Tibial nerve (tissue), 4 donors: Measurements from ENCODE around the gene PRPF6.

Source experiments
- CTCF ChIP-seq, 5 experiments: fragments of 200-600 bp in 3 of 5; fragments of 450-650 bp in 2 of 5; sonication (generic) in 3 of 5; IDR thresholded peaks; one replicate each; pipeline ENCODE4 v1.5.1; 2016 to 2019; ENCODE audit warnings: antibody characterized with exemption in 5 of 5, mild to moderate bottlenecking in 3 of 5, moderate library complexity in 2 of 5
- EP300 ChIP-seq, 2 donors: sonication (generic); formaldehyde crosslinking; IDR thresholded peaks; one replicate each; pipeline ENCODE4 v1.6.1; 2017; ENCODE audit warnings: antibody characterized with exemption in 2 of 2, mild to moderate bottlenecking in 1 of 2
- POLR2A ChIP-seq, 2 donors: fragments of 450-650 bp; IDR thresholded peaks; one replicate each; pipeline ENCODE4 v1.6.1; 2017; ENCODE audit warnings: antibody characterized with exemption in 2 of 2, mild to moderate bottlenecking in 2 of 2, moderate library complexity in 2 of 2

DNA sequence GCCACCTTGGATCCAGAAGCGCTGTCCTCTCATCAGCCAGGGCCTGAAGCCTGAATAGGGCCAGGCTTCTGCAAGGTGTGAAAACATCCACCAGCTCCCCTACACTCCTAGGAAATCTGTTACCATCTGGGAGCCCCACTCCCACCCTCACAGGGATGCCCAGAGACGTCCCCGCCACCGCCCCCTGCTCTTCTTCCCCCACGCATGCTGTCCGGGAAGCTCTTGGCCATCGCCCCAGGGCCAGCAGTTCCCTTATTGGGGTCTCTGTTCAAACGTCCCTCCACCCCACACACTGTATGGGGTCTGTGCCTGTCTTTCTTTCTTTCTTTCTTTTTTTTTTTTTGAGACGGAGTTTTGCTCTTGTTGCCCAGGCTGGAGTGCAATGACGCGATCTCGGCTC is 94.6 kb downstream of the PRPF6 start:
- TF ChIP-seq CTCF (IDR thresholded peaks at IDR 0.05) (no peak), POLR2A (IDR thresholded peaks at IDR 0.05) (no peak), EP300 (IDR thresholded peaks at IDR 0.05) (no peak)
